HG02588 (cell line): Measurements from ENCODE around the gene NTM.

ENCODE experiments used
- ATAC-seq: cut with Tn5 transposase; IDR thresholded peaks from one replicate; pipeline ENCODE4 v1.9.1; 2021; ENCODE audit warnings: mild to moderate bottlenecking, moderate library complexity; ENCODE audit not compliant: unreplicated experiment

NTM gene

GRCh38 chr11:131875611-131876010, 505.2 kb downstream of the NTM start:
- no peak for ATAC-seq

GRCh38 chr11:131877246-131877942, 507.0 kb downstream of the NTM start:
- no peak for ATAC-seq

DNA sequence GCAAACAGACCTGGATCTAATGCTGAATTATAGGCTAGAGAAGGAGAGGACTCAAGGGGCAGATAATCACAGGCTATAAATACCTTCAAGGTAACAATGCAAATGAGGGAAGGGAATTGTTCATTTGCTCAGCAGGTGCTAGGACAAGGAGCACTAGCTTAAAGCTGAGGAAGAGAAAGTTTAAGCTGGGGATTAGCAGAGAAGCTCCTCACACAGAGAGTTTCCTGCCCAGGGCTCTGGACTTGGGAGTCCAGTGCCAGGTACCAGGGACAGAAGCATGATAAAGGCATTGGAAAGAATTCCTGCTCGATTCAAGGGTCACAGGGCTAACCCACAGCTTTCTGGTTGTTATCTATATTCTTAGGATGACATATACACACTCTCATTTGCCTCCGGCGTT, 509.9 kb downstream of the NTM start:
- no peak for ATAC-seq

DNA sequence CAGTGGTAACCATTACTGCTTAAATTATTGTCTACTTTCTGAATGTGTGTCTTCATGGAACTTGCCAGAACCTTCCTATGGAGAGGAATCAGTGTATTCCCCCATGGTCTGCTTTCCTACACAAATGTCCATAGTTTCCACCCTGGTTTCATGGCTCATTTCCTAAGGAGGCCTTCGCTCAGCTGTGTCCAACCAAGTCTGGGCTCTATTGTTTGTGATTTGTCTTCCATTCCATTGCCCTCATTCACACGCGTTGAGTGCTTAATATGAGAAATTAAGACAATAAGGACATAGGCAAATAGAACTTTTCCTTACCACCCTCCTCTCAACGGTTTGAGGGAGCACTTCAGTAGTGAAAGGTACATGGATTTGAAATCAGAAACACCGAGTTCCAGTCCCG, 510.6 kb downstream of the NTM start:
- no peak for ATAC-seq

DNA sequence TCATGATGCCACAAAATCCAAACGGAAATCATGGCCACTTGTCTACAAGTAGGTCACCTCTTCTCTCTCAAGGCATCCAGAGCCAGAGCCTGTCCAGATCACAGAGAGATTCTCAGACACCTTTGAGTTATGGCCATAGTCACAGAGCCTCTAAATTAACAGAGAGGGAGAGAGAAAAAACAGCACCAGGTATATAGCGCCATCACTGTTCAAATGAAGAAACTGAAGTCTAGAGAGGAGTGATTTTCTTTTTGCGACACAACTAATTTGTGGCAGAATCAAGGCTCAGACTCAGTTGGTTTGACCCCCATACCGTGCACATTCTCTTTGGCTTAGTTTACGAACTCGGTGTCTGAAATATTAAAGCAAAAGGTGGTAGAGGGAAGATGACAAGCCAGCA, 512.9 kb downstream of the NTM start:
- ATAC-seq = no peak

DNA sequence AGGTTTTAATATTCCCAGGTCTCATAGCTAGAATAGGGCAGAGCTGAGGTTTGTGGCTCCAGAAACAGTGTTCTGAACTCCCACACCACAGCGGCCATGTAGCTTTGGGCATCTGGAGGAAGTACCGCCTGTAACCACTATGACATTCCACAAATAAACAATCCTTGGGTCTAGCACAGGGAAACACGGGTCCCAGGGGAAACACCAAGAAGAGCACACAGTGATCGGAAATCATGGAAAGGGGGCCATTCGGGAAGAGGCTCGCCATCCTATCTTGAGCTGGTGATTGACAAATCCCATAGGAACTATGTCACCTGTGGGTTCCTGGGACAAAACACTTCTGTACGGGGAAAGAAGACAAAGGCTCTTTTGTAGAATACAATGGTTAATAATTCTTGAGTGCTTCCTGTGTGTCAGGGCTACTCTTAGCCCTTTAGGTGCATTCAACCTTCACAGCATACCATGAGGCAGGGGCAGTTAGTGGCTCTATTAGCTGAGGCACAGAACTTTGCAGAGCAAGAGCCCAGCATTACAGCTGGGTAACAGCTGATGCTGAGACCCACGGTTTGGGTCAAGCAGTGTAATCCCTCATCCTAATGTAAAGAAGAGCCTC, 514.2 kb downstream of the NTM start:
- ATAC-seq = no peak

DNA sequence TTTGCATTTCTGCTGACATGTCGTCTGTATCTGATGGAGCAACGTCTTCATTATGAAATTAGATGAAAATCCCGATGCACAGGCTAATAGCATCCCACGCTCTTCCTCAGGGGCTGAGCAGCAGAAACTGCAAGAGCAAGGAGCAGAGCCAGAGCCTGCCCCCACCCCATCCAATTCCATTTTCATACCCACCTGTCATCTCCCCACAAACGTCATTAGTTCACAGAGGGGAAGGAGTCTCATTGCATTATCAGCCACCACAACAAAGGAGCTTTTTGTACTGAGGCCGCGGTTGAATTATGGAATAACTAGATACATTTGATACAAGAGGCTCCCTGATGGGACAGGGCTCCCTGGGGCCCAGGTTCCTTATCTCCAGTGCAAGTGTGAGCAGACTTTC, 515.0 kb downstream of the NTM start:
- no peak for ATAC-seq

GRCh38 chr11:131886201-131886600, 515.8 kb downstream of the NTM start:
- ATAC-seq = no peak

DNA sequence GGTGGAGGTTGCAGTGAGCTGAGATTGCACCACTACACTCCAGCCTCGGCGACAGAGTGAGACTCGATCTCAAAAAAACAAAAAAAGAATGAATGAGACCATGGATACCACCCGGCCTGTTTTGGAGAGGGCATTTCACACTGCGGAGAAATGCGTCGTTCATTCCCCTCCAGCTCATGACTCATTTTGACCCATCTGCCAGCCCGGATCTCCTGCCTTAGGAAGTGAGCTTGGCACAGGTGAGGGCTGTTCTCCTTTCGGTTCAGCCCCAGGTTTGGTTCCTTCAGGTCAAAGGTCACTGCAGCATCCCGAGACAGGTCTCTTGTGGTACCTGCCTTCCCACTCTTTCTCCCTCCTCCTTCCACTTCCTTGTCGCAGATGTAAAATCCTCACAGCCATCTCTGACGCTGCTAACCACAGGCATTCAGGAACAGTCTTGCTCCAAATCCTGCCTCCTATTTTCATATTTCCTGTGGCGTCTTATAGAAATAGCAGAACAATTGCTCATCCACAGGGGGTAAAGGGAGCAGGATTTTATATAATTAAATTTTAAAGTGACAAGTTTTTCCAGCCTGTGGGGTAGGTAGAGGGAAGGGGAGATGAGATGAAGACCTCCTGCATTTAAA, 517.9 kb downstream of the NTM start:
- no peak for ATAC-seq

- no peak for ATAC-seq
Observed at GRCh38 chr11:131889146-131889577, 518.7 kb downstream of the NTM start.

DNA sequence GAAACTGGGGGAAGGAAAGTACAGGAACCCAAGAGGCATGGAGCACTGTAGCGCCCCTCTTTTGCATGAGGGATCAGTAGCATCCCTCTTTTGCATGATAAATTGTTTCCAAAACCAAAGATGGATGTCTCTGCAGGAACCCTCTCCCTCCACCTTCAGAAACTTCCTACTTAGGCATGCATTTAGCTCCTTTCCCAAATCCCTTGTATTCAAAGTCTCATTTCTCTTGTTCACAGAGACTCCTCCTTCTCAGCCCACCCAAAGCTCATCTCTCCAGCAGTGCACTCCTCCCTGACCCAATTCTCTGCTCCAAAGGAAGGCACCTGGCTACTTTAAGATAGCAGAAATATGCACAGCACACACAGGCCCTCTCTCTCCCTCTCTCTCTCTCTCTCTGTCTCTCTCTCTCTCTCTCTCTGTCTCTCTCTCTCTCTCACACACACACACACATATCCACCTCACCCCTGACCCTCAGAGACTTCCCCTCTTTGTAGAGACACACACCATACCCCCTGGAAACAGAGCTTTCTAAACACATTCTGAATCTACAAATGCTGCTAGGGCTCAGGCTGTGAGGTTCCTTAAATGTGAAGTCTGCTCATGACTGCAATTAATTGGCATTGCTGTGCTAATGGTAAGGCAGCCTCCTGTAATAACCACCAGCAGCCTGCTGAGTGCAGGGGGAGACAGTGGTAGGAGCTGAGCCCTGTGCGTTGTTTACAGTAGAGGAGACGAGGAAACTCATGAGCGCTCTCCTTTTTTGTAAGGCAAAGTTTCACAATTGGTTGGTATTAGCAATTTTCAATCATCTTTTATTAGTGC, 519.6 kb downstream of the NTM start:
- no peak for ATAC-seq

- peak; percentile 82 for ATAC-seq
Observed at GRCh38 chr11:131893103-131893890, 522.9 kb downstream of the NTM start.

GRCh38 chr11:131893988-131894387, 523.6 kb downstream of the NTM start:
- no peak for ATAC-seq

DNA sequence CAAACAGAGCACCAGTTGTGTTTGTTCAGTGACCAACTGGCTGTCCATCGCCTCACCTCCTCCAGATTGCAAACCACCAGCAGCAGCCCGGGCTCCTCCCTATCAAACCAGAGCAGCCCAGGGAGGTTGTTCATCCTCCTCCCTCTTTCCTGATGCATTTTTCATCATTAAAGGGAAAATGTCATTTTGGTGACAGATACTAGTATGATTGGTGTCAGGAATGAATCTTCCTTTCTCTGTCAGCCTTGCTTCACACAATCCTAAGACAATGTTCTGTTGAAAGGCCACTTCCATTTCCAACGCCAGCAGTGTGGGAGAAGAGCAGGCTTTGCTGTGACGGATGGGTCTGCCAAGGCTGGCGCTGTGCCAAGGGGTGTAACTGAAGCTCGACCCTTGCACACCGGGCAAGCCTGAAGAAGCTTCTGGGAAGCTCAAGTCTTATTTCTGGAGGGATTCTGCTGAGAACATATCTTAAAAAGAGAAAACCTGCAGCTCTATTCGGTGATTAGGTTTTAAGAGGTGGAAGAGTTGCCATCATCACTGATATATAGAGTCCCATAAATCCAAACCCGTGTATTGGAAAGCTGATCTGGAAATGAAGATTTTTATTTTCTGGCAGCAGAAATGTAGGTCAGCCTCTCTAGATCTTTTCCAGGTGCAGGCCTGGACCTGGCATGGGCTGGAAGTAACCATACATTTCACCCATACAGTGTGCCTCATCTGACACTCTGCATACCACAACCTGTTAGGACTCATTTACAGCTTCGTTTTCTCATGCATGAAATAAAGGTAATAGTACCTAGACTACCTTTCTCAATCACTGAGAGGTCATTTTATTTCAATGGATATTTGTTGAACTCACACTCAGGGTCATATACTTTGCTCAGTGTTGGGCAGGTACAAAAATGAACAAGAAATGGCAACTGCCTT, 524.5 kb downstream of the NTM start:
- ATAC-seq = no peak

GRCh38 chr11:131895865-131896264, 525.5 kb downstream of the NTM start:
- no peak for ATAC-seq

DNA sequence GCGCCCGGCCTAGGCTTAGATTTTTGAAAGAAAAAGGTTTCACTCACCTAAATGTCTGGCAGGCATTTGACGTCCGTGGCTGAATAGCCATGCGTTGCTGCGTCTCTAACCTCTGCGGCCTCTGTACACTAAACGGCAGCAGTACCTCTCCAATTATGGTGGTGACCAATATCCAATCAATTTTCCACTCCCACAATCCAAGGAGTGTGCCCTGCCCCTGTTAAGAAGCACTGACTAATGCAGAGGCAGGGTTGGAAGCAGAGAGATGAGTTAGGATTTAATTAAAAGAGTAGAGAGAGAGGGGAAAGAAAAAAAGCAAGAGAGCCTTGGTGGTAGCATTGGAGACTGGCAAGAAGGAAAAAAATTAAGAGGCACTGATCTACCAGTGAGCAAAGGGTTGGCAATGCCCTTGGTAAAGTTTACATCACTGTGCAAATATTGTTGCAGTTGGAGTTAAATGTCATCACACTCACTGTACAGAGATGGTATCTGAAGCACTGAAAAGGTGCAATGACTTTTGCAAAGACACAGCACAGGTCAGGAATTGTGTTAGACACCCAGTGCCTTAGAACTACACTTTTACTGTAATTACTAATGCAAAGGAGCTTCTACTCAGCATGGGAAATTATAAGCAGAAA, 526.7 kb downstream of the NTM start:
- no peak for ATAC-seq

DNA sequence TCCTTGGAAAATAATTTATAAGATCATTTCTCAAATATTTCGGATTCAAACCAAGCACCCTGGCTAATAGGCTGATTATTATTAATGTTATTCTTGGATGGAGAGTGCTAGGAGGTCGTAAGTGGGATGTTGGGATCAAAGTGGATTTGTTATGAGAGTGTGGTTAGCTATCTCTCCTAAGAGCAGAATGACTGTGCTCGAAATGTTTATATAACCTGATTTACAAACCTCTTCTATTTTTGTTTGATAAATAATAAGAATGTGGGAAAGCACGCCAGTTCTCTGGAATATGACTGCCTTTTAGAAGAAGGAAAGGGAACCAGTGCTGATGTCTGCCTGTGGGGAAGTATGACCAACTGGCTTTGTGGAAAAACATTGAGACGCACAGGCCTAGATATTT, 527.5 kb downstream of the NTM start:
- ATAC-seq = no peak

DNA sequence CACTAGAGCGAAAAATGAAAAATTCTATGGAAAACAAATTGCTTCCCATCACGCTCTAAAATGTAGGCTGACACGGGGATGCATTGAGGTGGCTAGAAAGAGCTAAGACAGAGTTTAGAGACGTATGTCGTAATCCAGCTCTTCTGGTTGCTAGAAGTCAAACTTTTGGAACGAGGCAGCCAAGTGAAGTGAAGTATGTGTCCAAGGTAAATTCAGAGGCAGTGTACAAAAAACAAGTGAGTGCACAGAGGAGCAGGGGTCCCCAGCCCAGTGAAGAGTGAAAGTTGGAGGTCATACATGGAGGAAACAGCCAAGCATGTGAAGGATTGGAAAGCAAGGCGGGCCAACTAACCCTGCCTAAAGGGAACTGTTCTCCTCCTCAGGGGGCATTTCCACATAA, 528.5 kb downstream of the NTM start:
- no peak for ATAC-seq

DNA sequence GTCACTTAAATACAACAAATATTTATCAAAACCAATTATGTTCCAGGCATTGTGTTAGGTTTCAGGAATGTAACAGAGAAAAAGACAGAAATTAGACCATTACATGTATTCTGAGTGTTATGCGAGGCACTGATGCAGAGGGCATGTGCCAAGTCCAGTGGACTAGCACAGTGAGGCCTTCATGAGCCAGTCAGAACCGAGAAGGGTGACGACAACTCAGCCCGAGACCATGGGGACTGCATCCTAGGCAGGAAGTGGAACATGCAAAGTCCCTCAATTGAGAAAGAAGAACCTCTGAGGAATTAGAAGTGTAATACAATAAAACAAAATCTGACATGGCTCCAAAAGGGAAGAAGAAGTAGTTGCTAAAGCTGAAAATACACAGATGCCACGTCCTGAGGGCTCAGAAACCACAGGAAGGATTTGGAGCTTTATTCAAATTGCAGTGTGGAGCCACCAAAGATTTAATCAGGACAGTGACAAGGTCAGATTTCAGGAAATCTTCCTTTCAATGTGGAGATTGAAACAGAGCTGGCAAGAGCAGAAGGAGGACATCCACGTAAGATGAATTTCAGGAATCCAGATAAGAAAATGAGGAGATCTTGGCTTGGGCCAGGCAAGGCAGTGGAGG, 529.6 kb downstream of the NTM start:
- ATAC-seq = peak; percentile 54
